HCT116 (cell line): ENCODE results near the gene CXCR6. TPM values are rescaled to one million over a fixed set of nuclear protein-coding genes. Genes with fewer than 3 reads are reported as not detected.

Experiments used
- ATAC-seq: fragments of 200-7000 bp; cut with Tn5 transposase; 2 replicates; pipeline ENCODE4 v1.9.1; 2020; ENCODE audit warnings: mild to moderate bottlenecking, moderate library complexity
- BruUV-seq: library from RNA; stranded (reverse); fragments of 400-500 nt; replicated peaks from 2 replicates; lab custom pipeline; 2021; lab: Mats Ljungman, UMichigan
- CTCF ChIA-PET: fragments of 300-600 bp; sonication (Branson Sonifier 250); formaldehyde crosslinking; loops from one replicate; lab custom pipeline; 2021; ENCODE audit warnings: antibody characterized with exemption; lab: Charles Lee
- POLR2A ChIA-PET: fragments of 300-600, 350-600 bp; sonication (Branson Sonifier 250); formaldehyde crosslinking; loops from one replicate; lab custom pipeline; 2021; ENCODE audit warnings: antibody characterized with exemption; lab: Charles Lee
- RAD21 ChIA-PET, 2 experiments: fragments of 300-600 bp; sonication (Branson Sonifier 250); formaldehyde crosslinking; loops; one replicate each; lab custom pipeline; 2023; ENCODE audit warnings: low total read pairs in 2 of 2; ENCODE audit not compliant: uncharacterized antibody in 2 of 2, unreplicated experiment in 2 of 2, low non-redundant PET in 1 of 2; lab: Charles Lee
- DNase-seq: peaks from one replicate; pipeline ENCODE4 v3.0.0-alpha.2; 2010; ENCODE audit warnings: low read depth, low spot score
- H2AFZ ChIP-seq: fragments of 200-600 bp; shearing (Covaris generic), sonication (generic); 2 replicates; pipeline ENCODE4 v1.6.1; 2017; ENCODE audit warnings: low read depth, mixed run types, mixed read lengths, antibody characterized with exemption, low read length; ENCODE audit not compliant: poor library complexity, severe bottlenecking
- H3K27ac ChIP-seq: 2 replicates; pipeline ENCODE4 v1.5.1; 2012; ENCODE audit warnings: low read depth, low read length
- H3K27me3 ChIP-seq: fragments of 200-600 bp; sonication (generic); 2 replicates; pipeline ENCODE4 v1.6.1; 2016; ENCODE audit warnings: mixed run types, low read length, mixed read lengths; ENCODE audit not compliant: insufficient read depth
- H3K36me3 ChIP-seq, 2 experiments: fragments of 200-500 bp in 1 of 2; fragments of 200-600 bp in 1 of 2; sonication (Bioruptor generic) in 1 of 2; sonication (generic) in 1 of 2; 2 replicates each; pipeline versions ENCODE4 v1.5.1 to v1.6.1; 2014 to 2016; ENCODE audit warnings: low read length in 2 of 2, inconsistent platforms in 1 of 2, mixed read lengths in 1 of 2, mixed run types in 1 of 2; ENCODE audit not compliant: insufficient read depth in 2 of 2, control insufficient read depth in 1 of 2
- H3K4me1 ChIP-seq, 2 experiments: fragments of 200-600 bp in 1 of 2; sonication (generic) in 1 of 2; 2 replicates each; pipeline versions ENCODE4 v1.5.1 to v1.6.1; 2012 to 2017; ENCODE audit warnings: low read length in 2 of 2, inconsistent platforms in 1 of 2, mild to moderate bottlenecking in 1 of 2, mixed read lengths in 1 of 2, mixed run types in 1 of 2, moderate library complexity in 1 of 2; ENCODE audit not compliant: insufficient read depth in 2 of 2, control insufficient read depth in 1 of 2
- H3K4me2 ChIP-seq: fragments of 200-600 bp; sonication (generic); 2 replicates; pipeline ENCODE4 v1.6.1; 2017; ENCODE audit warnings: mixed run types, low read length, mixed read lengths
- H3K4me3 ChIP-seq, 2 experiments: fragments of 200-600 bp in 1 of 2; sonication (generic) in 1 of 2; replicated peaks in 1 of 2; 2 replicates each; pipeline ENCODE4 v1.5.1; 2011 to 2016; ENCODE audit warnings: low read length in 2 of 2, control low read depth in 1 of 2, low read depth in 1 of 2, mild to moderate bottlenecking in 1 of 2, mixed read lengths in 1 of 2, mixed run types in 1 of 2
- H3K79me2 ChIP-seq: fragments of 200-600 bp; sonication (generic); 2 replicates; pipeline ENCODE4 v1.6.1; 2017; ENCODE audit warnings: mild to moderate bottlenecking, mixed run types, low read length, moderate library complexity, mixed read lengths; ENCODE audit not compliant: insufficient read depth
- H3K9ac ChIP-seq: fragments of 200-600 bp; sonication (generic); 2 replicates; pipeline ENCODE4 v1.6.1; 2016; ENCODE audit warnings: low read length, mixed read lengths
- H3K9me2 ChIP-seq: fragments of 200-600 bp; sonication (generic), shearing (Covaris generic); 2 replicates; pipeline ENCODE4 v1.6.1; 2017; ENCODE audit warnings: mixed run types, mild to moderate bottlenecking, moderate library complexity; ENCODE audit not compliant: insufficient read depth
- H3K9me3 ChIP-seq, 2 experiments: fragments of 200-500 bp in 1 of 2; fragments of 200-600 bp in 1 of 2; sonication (Bioruptor generic) in 1 of 2; sonication (generic) in 1 of 2; 2 replicates each; pipeline ENCODE4 v1.6.1; 2014 to 2017; ENCODE audit warnings: low read length in 2 of 2, mixed read lengths in 2 of 2, inconsistent platforms in 1 of 2, low read depth in 1 of 2, mild to moderate bottlenecking in 1 of 2, mixed run types in 1 of 2, moderate library complexity in 1 of 2; ENCODE audit not compliant: control insufficient read depth in 1 of 2, insufficient read depth in 1 of 2
- H4K20me1 ChIP-seq: fragments of 200-600 bp; sonication (generic), shearing (Covaris generic); 2 replicates; pipeline ENCODE4 v1.6.1; 2017; ENCODE audit warnings: mixed run types, mild to moderate bottlenecking, moderate library complexity; ENCODE audit not compliant: insufficient read depth
- ATF3 ChIP-seq: IDR thresholded peaks from 2 replicates; pipeline ENCODE4 v1.6.1; 2012
- CBX3 ChIP-seq: IDR thresholded peaks from 2 replicates; pipeline ENCODE4 v1.6.1; 2012; ENCODE audit warnings: low read depth
- EGR1 ChIP-seq: IDR thresholded peaks from 2 replicates; pipeline ENCODE4 v1.6.1; 2012; ENCODE audit warnings: low read depth
- EZH2phosphoT487 ChIP-seq: fragments of 200-600 bp; IDR thresholded peaks from 2 replicates; pipeline ENCODE4 v1.6.1; 2018; ENCODE audit warnings: antibody characterized with exemption, borderline replicate concordance
- FOSL1 ChIP-seq: IDR thresholded peaks from 2 replicates; pipeline ENCODE4 v1.6.1; 2012; ENCODE audit warnings: low read depth
- JUND ChIP-seq: IDR thresholded peaks from 2 replicates; pipeline ENCODE4 v1.6.1; 2012
- RAD21 ChIP-seq: IDR thresholded peaks from 2 replicates; pipeline ENCODE4 v1.6.1; 2012; ENCODE audit warnings: low read depth, mild to moderate bottlenecking
- SRF ChIP-seq: IDR thresholded peaks from 2 replicates; pipeline ENCODE4 v1.6.1; 2012; ENCODE audit warnings: low read depth
- TCF7L2 ChIP-seq: IDR thresholded peaks from 2 replicates; pipeline ENCODE4 v1.7.0; 2011; ENCODE audit warnings: borderline replicate concordance, inconsistent platforms; ENCODE audit not compliant: insufficient read depth, insufficient read length; ENCODE audit errors: extremely low read depth
- ZBTB33 ChIP-seq: IDR thresholded peaks from 2 replicates; pipeline ENCODE4 v1.6.1; 2011; ENCODE audit warnings: mild to moderate bottlenecking, low read length, moderate library complexity; ENCODE audit not compliant: insufficient replicate concordance; ENCODE audit errors: extremely low read depth
- intact Hi-C: fragments of 100-400 bp; cut with micrococcal nuclease; formaldehyde crosslinking; loops from 2 replicates; pipeline ENCODE4 v1.10.0; 2022
- total RNA-seq: library from RNA; stranded (reverse); gene quantifications from one replicate; pipeline ENCODE4 v1.2.1, GENCODE V29; 2021; ENCODE audit not compliant: unreplicated experiment
- TF ChIP-seq, protein P1 (sequence below): IDR thresholded peaks from 2 replicates; pipeline ENCODE4 v1.6.1; 2012; ENCODE audit warnings: low read depth

The CXCR6 gene
- total RNA-seq, 1 experiment from 2014 or later = not detected

DNA sequence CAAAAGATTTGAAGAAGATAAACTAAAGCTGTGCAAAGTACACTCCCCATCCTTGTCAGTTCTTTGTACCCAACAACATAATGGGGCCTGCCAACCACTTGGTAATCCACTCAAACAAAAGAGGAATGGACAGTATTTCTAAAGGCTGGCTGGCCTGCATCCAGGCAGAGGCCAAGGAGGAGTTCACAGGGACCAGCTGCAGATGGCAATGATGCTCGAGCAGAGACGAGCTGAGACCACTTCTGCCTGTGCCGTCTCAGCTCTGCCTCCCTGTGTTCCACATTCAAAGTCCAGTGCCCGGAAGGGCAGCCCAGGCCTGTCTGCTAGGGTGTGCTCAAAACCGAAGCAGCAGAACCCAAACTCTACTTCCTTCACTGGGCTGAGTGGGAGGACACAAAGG is 14.3 kb downstream of the CXCR6 start:
- POLR2A ChIA-PET = no interaction called here
- no TSS peak for BruUV-seq

More for the DNA sequence above, 14.3 kb downstream of the CXCR6 start:
- Histone ChIP-seq H3K9me3 (no peaks in the 10 kb centered on the region), H3K9ac (no peak overlapping the region), H3K27me3 (no peaks in the 10 kb centered on the region), H3K9me2 (no peaks in the 10 kb centered on the region), H3K36me3 (peaks cover 48 to 57% of the 10 kb centered on the region in 2 experiments), H3K4me3 (no peak overlapping the region), H3K4me1 (no peaks in the 10 kb centered on the region), H2AFZ (no peak overlapping the region), H4K20me1 (no peaks in the 10 kb centered on the region)
- no peak for ATAC-seq
- intact Hi-C loops = no loop called here
- CTCF ChIA-PET = no interaction called here
- RAD21 ChIA-PET = no interaction called here
- TF ChIP-seq CBX3 (no peak), ATF3 (no peak), JUND (no peak), RAD21 (no peak), FOSL1 (no peak), EZH2phosphoT487 (no peak), TCF7L2 (no peak), ZBTB33 (no peak), SRF (no peak), EGR1 (no peak)
- TF ChIP-seq, protein P1, sequence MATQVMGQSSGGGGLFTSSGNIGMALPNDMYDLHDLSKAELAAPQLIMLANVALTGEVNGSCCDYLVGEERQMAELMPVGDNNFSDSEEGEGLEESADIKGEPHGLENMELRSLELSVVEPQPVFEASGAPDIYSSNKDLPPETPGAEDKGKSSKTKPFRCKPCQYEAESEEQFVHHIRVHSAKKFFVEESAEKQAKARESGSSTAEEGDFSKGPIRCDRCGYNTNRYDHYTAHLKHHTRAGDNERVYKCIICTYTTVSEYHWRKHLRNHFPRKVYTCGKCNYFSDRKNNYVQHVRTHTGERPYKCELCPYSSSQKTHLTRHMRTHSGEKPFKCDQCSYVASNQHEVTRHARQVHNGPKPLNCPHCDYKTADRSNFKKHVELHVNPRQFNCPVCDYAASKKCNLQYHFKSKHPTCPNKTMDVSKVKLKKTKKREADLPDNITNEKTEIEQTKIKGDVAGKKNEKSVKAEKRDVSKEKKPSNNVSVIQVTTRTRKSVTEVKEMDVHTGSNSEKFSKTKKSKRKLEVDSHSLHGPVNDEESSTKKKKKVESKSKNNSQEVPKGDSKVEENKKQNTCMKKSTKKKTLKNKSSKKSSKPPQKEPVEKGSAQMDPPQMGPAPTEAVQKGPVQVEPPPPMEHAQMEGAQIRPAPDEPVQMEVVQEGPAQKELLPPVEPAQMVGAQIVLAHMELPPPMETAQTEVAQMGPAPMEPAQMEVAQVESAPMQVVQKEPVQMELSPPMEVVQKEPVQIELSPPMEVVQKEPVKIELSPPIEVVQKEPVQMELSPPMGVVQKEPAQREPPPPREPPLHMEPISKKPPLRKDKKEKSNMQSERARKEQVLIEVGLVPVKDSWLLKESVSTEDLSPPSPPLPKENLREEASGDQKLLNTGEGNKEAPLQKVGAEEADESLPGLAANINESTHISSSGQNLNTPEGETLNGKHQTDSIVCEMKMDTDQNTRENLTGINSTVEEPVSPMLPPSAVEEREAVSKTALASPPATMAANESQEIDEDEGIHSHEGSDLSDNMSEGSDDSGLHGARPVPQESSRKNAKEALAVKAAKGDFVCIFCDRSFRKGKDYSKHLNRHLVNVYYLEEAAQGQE = no peak
- TF ChIP-seq, all 23 proteins: peak for 0
- Histone ChIP-seq H3K27ac (no peak overlapping the region), H3K4me2 (no peak overlapping the region), H3K79me2 (no peaks in the 10 kb centered on the region)
- DNase-seq = no peak
